ENCODE data around the gene CDC42BPB.
"Not testable (repeated sequence)": the region's sequence is repeated elsewhere in the genome, so short reads cannot be mapped to it uniquely, and the experiment has no call there.

CDC42BPB gene

DNA sequence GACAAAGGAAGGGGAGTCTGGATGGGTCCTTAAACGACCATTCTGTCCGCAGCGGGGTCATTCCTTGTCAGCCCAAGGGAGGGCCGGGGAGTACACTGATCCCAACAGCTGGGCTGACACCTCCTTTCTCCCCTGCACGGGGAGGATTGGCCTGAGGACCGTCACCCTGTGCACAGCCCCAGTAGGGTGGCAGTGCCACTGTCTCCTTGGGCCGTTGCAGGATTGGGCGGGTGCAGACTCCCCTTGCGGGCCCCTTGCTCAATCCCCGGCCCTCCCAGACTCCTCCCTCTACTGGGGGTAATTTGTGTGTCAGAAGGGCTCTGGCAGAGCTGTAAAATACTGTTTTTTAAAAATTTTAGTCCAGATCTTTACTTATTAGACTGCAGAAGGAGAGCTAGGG is 147.4 kb downstream of the CDC42BPB start:
- DNase-seq, result no peak

DNA sequence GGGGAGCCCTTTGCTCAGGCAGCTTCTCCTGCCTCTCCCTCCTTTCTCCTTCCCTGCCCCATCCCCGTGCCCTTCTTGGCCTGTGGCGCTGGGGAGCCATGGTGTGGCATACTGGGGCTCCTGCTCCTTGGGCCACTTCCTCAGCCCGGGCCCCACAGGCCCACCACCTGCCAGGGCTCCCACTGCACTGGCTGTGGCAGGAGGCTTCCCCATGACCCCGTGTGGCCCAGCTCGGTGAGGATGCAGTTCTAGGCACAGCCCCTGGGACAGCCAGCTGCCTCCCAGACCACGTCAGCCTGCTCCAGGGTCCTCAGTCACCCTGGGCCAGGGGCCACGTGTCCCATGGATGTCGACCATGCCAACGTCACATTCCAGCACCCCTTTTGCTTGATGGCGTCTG is 147.9 kb downstream of the CDC42BPB start:
- no peak for DNase-seq

DNA sequence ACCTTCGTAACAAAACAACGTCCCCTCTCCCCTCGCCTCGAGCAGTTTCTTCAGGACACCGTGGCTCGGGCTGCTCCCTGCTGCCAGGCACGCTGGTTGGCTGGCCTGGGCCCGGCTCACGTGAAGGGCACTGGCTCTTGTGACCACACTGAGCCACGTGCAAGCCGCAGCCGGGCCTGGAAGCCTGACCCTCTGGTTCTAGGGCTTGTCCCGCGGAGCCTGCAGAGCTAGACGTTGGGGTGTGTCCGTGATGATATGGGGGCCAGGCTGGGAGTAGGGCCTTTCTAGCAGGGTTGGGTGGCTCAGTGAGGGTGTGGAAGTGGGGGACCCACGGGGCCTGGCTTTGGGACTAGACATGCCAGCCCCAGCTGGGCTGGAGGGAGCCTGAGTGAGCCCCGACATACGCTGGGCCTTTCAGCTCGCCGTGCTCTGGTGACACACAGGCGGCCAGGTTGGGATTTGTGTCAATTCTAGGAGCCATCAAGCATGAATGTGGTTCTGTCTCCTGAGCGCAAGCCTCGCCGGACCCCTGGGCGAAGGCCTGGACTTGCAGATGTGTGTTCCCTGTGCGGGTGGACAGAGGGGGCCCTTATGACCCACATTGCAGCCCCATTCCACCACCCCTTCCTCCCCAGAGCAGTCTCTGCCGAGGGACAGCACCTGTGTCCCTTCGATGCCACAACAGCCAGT is 148.4 kb downstream of the CDC42BPB start:
- no peak for DNase-seq

DNA sequence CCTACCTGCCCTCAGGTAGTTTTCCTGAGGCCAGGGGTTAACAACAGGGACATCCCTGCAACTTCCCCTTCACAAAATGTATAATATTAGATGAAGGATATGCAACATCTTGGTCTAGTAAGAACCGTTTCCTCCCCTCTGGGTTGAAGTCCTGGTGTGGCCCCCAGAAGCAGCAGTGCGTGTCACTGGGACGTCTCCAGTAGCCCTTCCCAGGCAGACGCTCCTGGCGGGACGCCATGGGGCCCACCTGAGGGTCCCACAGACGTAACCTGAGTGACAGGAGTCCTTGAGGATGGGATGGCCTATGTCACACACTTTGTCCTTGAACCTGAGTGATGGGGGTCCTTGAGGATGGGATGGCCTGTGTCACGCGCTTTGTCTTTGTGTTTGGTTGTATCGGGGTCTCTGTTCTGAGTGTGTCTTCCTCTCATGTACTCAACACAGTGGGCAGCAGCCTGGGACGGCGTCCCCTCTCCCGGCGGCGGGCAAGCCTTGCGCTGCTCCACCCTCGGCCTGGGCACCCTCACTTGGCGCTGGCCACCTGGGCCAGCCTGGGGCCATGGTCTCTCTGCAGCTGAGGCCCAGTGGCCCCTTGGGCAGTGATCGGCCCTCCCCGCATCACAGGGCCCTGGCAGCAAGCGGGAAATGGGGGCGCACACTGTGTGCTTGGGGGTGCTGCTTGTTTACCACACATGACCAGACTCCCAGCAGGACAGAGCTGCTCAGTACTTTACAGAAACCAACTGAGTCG is 149.2 kb downstream of the CDC42BPB start:
- DNase-seq, result no peak

DNA sequence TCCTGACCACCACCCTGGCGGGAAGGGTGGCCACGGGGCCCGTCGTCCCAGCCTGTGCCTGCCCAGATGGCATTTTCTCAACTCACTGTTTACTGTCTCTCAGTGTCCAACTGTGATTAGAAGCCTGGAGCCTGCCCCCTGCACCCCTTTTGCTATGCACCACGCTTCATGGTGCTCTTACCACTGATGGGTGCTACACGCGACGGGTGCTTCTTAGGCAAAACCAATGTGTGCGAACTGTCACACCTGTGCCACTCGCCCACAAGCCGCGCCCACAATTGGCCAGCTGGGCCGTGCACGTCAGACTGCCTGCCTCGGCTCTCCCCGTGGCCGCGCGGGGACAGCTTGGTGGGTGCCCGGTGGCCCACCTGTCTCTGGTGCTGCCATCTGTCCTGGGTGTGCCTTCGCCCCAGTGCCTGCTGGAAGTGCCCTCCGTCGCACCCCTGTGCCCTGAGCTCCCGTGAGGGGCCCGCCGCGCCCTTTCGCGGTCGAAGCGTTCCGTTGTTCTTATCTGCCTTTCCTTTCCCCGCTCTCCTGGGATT is 150.0 kb downstream of the CDC42BPB start:
- DNase-seq, result no peak

DNA sequence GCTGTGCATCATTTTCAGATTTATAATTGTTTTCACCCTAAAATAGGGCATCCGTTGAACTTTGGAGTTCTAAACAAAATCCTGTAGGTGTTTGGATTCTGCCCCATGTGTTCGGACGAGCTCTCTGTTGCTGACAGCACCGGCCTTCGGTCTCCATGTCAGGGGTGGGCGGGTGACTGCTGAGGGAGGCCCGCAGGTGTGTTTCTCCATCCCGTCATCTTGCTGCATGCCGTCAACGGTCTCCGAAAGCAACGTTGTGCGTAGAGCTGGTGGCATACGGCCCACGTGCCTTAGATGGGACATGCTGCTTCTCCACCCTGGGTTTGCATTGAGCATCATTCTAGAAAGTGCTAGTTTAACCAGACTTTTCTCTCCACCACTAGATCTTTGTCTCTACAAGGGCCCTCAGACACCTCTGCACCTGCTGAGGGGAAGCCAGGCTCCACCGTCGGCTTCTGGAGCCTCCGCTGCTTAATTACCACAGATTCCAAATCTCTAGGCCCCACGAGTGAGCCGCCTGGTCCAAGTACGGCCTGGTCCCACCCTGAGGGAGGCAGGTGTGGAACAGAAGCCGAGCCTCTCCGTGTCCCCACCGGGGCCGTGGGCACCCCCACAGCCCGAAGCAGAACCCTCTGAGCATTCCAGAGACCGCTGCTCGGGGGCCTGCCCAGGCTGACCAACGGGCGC is 150.6 kb downstream of the CDC42BPB start:
- no peak for DNase-seq

DNA sequence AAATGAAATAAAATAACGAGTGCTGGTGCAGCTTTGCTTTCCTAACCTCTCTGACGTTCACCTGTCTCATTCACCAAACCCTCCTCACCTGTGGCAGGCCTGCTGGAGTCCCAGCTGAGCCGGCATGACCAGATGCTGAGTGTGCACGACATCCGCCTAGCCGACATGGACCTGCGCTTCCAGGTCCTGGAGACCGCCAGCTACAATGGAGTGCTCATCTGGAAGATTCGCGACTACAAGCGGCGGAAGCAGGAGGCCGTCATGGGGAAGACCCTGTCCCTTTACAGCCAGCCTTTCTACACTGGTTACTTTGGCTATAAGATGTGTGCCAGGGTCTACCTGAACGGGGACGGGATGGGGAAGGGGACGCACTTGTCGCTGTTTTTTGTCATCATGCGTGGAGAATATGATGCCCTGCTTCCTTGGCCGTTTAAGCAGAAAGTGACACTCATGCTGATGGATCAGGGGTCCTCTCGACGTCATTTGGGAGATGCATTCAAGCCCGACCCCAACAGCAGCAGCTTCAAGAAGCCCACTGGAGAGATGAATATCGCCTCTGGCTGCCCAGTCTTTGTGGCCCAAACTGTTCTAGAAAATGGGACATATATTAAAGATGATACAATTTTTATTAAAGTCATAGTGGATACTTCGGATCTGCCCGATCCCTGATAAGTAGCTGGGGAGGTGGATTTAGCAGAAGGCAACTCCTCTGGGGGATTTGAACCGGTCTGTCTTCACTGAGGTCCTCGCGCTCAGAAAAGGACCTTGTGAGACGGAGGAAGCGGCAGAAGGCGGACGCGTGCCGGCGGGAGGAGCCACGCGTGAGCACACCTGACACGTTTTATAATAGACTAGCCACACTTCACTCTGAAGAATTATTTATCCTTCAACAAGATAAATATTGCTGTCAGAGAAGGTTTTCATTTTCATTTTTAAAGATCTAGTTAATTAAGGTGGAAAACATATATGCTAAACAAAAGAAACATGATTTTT is 151.9 kb downstream of the CDC42BPB start:
- no peak for DNase-seq

DNA sequence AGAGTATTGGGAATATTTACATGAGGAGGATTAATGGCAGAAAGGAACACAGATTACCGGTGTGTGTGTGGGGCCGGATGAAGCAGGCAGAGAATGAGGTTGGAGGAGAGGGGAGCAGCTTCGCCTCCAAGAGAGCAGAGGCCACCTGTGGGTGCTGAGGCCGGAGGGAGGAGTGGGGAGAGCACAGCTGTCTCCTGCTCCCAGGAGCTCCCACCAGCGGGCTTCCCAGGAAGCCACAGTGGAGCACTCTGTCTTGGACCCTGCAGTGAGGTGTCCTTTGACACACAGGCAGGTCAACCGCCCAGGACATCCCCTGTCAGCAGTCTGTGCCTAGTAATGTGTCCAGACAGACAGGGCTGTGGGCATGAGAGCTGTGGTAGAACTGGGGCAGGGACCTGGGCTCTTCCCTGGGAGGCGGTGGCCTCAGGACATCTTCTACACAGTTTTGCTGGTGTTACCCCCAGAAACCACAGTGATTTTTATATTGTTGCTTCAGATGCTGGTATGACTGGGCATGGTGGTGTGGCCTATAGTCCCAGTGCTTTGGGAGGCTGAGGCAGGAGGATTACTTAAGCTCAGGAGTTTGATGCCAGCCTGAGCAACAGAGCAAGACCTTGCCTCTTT is 153.3 kb downstream of the CDC42BPB start:
- no peak for DNase-seq

DNA sequence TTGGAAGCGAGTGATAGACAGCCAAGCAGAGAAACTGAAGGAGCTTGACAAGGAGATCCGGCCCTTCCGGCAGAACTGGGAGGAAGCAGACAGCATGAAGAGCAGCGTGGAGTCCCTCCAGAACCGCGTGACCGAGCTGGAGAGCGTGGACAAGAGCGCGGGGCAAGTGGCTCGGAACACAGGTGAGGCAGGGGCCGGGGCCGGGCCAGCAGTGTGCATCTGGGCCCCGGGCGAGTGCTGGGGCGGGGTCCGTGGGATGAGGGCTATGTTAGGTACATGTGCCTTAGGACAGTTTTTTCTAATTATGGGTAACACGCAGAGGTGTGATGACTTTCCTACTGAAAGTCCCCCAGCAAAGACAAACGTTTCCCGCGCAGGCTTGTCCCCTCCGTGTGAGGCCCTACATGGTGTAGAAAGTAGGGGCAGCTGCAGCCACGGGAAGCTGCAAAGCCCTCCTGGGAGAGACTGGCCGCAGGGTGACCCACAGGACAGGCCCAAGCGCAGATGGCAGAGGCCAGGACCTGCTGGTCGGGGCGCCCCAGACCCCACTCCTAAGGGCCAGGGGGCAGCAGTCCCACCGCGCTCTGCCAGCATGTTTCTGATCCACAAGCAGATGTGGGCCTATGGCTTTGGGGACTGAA is 154.0 kb downstream of the CDC42BPB start:
- DNase-seq, result no peak

DNA sequence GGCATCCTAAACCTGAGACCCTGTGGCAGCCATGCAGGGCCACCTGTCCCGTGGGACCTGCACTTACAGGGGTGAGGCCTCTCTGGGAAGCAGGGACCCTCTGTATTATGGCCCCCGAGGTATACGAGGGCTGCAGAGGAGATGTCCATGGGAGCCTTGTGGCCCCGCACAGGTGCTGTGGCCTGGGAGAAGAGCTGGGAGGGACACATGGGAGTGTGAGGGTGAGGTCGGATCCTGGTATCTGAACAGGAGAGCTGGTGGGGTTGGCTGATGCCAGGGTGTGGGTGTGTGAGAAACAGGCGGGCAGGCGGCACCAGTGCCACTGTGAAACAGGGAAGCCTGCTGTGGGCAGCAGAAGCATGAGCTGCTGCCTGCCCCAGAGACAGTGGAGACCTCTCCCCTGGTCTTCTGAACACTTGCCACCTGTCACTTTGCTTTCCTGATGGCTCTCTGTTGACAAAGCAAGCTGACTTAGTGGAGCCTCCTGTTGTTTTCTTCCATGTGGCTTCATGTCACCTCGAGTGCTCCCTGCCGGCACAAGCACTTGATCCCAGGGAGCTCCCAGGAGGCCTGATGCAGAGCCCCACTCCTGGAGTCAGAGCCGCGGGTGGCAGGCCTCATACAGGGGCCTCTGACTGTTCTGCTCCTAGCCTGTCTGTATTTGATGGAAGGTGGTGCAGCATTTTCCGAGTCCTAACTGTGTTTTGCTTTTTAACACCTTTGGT is 154.7 kb downstream of the CDC42BPB start:
- DNase-seq, result no peak

DNA sequence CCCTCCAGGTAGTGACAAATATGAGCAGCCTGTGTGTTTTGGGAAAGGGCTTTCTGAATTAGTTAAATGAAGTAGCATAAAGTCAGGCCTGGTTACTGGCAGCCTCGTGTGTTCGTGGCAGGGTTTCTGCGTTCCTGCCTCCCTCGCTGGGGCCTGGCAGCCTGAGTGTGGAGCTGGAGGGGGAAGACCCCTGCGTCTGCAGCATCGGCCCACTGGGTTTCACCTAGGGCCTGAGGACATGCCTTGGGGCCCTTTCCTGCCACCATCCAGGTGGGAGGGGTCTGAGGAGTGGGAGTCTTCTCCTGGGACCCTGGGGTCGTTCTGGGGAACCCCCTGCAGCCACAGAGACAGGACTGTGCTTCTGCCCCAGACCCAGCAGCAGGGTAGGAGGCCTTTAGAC is 155.3 kb downstream of the CDC42BPB start:
- no peak for DNase-seq

DNA sequence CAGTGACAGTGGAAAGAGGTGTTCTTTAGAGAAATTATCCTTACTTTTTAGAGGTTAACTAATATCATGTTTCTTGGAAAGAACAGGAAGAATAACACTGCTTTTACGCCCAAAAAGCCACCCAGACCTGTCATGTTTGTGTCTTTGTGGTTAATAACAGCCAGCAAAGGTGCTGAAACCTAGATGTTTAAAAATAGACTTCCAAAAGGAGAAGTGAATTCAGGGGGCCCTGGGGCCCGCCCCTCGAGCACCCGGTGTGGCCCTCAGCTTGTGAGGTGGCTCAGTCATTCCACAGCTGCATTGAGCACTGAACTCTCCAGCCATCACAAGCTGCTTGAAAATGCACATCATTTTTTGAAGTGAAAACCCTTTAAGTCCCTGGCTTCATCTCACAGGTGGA is 155.7 kb downstream of the CDC42BPB start:
- no peak for DNase-seq

DNA sequence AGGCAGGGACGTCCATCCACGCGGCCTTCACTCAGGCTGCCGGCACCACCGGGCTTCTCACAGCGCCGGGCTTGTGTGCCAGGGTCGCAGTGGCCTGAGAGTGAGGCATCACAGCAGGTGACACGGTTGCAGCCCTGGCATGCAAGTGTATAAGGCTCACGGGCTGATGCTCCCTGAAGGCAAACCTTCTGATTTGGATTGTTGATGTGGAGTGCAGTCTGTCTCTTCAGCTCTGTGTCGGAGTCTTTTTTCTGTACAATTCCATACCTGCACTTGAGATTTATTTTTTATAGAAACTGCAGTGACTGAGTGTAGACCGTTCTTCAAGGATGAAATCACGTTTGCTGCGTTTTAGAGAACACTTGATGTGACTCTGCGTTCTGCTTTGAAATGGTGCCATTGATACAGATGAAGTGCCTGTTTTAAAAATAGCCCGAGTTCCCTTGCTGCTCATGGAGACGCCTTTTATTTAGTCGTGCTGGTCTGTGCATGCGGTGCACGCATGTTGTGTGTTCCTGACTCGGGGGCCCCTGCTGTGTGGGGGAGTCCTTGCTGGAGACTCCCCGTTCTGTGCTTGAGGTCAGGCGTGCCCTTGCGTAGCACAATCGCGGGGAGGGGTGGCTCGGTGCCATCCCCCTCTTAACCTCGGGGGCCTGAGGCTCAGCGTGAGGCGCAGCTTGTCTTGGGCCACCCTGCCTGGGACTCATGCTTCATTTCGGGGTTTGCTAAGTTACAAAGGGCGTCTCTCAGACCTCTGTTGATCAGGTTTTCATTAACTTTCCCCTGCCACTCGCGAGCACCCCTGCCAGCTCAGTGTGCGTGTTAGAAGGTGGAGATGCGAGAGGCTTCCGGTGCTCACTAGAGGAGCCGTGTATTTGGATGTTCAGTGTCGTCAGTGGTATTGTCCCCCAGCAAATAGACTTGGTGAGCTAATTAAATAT is 156.4 kb downstream of the CDC42BPB start:
- DNase-seq, result no peak

DNA sequence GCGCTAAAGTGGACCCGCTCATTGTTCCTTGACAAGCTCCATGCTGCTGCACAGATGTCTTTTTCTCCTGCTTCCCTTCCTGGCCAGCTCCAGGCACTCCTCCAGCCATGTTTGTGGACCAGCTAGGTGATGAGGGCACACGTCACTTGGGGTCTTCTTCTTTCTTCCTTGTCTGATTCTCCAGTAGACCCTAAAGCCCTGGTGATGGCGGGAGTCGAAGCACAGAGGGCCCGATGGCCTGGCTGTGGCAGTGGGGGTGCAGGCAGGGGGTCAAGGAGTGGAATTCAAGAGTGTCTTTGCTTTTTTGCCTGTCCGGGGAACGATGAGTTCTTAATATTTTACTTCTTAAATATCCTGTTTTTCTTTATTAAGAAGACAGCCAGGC is 157.8 kb downstream of the CDC42BPB start:
- no peak for DNase-seq

DNA sequence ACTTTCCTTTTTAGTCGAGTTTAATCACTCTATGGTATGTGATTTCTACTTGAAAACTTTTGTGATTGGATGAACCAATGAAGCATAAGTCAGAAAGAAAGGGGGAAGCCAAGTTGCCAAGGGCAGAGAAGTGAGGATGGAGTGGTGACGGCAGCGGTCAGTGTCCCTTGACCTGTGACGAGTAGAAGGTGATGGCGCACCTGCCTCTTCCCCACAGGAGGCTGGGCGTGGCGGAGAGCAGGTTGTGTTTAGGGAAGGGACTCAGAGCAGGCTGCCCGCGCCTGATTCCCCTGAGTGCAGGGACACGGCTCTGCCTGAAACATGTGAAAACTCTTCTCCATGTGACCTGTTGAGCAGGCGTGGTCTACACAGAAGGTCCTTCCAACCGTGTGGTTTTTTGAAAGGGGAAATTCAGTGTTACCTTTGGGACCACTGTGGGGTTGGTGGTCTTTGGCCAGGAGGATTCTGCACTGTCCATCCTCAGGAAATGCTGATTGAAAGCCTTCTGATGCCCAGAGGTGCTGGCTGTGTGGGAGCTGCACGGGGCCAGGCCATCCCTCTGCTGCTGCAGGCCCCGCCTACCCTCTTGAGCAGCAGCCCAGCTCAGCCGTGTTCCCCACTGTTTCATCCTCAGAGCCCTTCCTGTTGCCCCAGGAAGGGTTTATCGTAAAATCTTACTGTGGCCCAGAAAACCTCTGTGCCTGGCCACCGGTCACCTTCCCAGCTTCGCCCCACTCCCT is 158.4 kb downstream of the CDC42BPB start:
- no peak for DNase-seq

DNA sequence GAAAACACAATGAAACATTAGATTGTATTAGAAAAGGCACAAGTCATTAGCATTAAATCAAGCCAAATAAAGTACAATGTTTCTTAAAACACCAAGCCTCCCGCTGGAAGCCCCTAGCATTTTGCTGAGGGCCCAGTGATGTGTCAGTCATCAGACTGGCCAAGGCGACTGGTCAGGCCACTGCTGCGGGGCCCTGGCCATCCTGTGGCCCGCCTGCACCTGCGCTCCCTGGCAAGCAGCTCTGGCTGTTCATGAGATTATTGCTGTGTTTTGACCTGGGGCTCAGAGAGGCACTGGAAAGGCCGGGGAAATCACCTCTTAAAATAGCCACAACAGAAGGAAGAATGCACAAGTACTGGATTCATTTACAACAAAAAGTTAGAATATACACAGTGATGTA is 159.1 kb downstream of the CDC42BPB start:
- DNase-seq, result no peak

DNA sequence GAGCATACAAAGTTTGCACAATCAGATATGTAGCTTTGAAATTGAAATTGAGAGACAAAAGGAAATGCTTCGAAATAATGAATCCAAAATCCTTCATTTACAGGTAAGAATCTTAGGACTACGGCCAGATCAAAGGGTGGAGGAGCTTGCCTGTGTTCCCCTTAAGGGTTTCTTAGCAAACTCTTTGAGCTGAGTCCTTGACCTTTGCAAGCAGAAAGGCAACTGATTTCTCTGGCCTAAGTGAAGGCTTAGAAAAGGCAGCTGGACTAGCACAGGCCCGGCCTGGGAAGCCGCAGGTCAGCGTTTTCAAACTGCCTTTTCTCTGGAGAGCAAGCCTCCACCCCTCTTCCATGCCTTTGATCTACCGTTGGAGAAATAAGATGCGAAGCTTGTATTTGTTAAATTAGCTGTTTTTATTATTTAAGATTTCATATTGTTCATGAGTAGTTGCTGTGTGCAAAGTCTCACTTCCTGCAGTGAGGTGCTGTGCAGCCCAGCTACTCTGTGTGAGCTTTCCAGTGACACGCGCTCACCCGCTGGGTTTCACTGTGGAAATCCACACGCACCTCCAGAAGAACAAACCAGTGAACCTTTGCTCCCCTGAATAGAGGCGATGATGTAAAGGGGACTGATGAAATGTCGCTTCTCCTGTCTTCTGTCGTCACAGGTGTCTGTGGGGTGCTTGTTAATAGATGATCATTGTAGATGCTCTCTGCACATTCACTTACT is 159.9 kb downstream of the CDC42BPB start:
- no peak for DNase-seq

DNA sequence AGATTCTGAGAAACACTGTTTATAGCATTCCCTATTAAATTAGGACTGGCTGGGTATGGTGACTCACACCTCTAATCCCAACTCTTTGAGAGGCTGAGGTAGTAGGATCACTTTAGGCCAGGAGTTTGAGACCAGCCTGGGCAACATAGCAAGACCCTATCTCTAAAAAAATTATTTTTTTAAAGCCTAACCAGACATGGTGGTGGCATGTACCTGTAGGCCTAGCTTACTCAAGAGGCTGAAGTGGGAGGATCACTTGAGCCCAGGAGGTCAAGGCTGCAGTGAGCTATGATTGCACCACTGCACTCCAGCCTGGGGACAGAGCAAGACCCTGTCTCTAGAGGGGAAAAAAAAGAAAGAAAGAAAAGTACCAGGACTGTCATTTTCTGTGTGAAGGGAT is 160.6 kb downstream of the CDC42BPB start:
- not testable (repeated sequence) for DNase-seq
